GM08714 (cell line): ENCODE results near the gene RAB7A.

ENCODE experiments used
- H3K4me3 ChIP-seq: fragments of 200-500 bp; sonication (Bioruptor generic); 2 replicates; pipeline ENCODE4 v1.5.1; 2014; ENCODE audit warnings: mild to moderate bottlenecking, low read length, inconsistent platforms
- ZNF274 ChIP-seq: IDR thresholded peaks from 2 replicates; pipeline ENCODE4 v1.6.1; 2012; ENCODE audit warnings: mild to moderate bottlenecking, low read depth, low read length

RAB7A gene

GRCh38 chr3:128848936-128849335 is 123.0 kb downstream of the RAB7A start:
- TF ChIP-seq ZNF274 = no peak
- H3K4me3 ChIP-seq = no peak overlapping the region

- no peak for TF ChIP-seq ZNF274
- no peak overlapping the region for H3K4me3 ChIP-seq
These were observed 124.0 kb downstream of the RAB7A start for GRCh38 chr3:128849911-128850455.

GRCh38 chr3:128850544-128850943 is 124.6 kb downstream of the RAB7A start:
- no peak overlapping the region for H3K4me3 ChIP-seq
- no peak for TF ChIP-seq ZNF274

GRCh38 chr3:128851601-128852000 is 125.6 kb downstream of the RAB7A start:
- TF ChIP-seq ZNF274 = no peak

GRCh38 chr3:128853826-128854225 is 127.8 kb downstream of the RAB7A start:
- TF ChIP-seq ZNF274 = no peak
- H3K4me3 ChIP-seq = no peak overlapping the region

More at GRCh38 chr3:128851601-128852000, 125.6 kb downstream of the RAB7A start:
- H3K4me3 ChIP-seq = no peak overlapping the region

GRCh38 chr3:128854475-128854874 is 128.5 kb downstream of the RAB7A start:
- no peak overlapping the region for H3K4me3 ChIP-seq
- TF ChIP-seq ZNF274 = no peak

GRCh38 chr3:128855569-128855968 is 129.6 kb downstream of the RAB7A start:
- no peak for TF ChIP-seq ZNF274
- no peak overlapping the region for H3K4me3 ChIP-seq

GRCh38 chr3:128858167-128858566 is 132.2 kb downstream of the RAB7A start:
- H3K4me3 ChIP-seq = no peak overlapping the region
- TF ChIP-seq ZNF274 = no peak

GRCh38 chr3:128859630-128860029 is 133.6 kb downstream of the RAB7A start:
- no peak for TF ChIP-seq ZNF274
- no peak overlapping the region for H3K4me3 ChIP-seq

- no peak for TF ChIP-seq ZNF274
- no peak overlapping the region for H3K4me3 ChIP-seq
These were observed 135.5 kb downstream of the RAB7A start for GRCh38 chr3:128861491-128861890.

GRCh38 chr3:128863560-128863959 is 137.6 kb downstream of the RAB7A start:
- H3K4me3 ChIP-seq = no peak overlapping the region
- no peak for TF ChIP-seq ZNF274
